Activated CD4-positive, alpha-beta T cell treated with anti-CD3 and anti-CD28 coated beads, Interleukin-2, amount 50 U/mL, for 24 hours (primary cell): ENCODE results near the gene ALDH3B2.
"Not testable (repeated sequence)": the region's sequence is repeated elsewhere in the genome, so short reads cannot be mapped to it uniquely, and the experiment has no call there.

Experiments used
- DNase-seq, 2 donors: peaks; one replicate each; pipeline ENCODE4 v3.0.0-alpha.2; 2020; ENCODE audit warnings: low read depth in 1 of 2, low spot score in 1 of 2

ALDH3B2 gene

DNA sequence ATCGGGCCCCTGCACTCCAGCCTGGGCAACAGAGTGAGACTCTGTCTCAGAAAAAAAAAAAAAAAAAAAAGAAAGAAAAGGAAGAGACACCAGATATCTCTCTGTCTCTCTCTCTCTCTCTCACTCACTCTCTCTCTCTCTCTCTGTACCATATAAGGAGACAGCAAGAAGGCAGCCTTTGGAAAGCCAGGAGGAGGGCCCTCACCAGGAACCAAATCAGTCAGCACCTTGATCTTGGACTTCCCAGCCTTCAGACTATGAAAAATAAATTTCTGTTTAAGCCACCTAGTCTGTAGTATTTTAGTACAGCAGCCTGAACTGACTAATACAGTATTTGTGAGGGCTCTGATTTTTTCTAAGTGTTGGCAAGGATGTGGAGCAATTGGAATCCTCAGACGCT is 13.6 kb upstream of the ALDH3B2 start:
- DNase-seq, result no peak

DNA sequence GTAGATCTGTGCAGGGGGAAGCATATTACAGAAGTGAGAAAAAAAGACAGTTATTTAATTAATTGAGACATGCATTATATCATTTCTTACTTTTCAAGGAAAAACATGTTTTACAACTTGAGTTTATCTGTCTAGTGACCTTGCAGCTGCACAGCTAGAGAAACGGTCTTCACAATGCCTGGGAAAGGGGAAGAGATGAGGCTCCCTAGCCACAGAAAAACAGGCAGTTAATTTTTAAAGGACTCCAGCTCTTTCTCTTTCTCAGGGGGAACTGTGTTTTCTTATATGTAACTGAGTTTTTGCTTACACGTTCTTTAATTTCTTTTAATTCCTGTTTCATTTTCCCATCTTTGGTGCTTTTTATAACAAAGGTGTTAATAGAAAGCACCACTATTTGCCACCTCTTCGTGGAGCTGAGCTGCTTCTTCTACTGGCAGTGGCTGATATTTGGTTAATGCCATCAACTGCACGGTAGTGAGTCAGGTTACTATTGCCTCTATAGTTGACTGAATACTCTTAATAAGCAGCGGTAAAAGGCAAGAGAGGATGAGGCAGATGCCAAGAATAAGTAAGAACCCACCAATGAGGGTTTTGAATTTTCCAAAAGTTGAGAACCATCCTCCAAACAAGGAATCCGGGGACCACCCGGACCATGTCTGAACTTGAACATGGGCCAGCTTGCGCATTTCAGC is 11.4 kb upstream of the ALDH3B2 start:
- DNase-seq, result not testable (repeated sequence)

DNA sequence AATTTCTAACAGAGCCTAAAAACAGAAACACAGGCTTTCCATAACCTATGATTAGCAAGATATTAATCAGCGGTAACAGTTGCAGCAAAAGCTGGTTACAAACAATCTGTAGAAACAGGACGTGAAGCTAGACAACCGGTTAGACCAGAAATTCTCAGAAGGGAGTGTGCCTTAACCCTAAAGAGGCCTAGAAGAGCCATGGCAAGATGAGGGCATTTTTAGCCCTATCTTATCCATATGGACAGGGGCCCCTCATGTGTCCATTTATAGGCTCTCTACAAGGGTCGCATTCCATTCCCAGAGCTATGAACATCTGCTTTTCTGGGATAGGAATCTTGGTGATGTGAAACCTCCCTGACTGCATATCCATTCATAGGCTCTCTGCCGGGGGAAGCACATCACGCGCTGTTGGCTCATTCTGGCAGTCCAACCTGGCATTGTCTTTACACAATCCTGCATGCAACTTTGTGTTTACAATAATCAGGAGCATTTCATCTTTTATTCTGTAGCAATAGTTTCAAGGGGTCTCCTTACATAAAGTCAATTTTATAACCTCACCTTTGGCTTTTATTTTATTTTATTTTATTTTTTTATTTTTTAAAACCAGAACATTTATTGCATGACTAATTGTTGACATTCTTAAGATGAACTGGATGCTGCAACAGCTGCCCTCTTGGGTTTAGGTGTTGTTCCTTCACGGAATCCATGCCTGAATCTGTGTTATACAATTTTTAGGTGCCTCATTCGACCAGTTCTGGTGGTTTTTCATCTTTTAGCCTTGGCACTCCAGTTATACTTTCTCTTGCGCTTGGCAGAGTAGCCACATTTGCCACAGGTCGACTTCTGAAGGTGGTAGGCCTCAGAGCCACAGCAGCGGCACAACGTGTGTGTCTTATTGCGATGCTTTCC is 8.0 kb upstream of the ALDH3B2 start:
- not testable (repeated sequence) for DNase-seq

DNA sequence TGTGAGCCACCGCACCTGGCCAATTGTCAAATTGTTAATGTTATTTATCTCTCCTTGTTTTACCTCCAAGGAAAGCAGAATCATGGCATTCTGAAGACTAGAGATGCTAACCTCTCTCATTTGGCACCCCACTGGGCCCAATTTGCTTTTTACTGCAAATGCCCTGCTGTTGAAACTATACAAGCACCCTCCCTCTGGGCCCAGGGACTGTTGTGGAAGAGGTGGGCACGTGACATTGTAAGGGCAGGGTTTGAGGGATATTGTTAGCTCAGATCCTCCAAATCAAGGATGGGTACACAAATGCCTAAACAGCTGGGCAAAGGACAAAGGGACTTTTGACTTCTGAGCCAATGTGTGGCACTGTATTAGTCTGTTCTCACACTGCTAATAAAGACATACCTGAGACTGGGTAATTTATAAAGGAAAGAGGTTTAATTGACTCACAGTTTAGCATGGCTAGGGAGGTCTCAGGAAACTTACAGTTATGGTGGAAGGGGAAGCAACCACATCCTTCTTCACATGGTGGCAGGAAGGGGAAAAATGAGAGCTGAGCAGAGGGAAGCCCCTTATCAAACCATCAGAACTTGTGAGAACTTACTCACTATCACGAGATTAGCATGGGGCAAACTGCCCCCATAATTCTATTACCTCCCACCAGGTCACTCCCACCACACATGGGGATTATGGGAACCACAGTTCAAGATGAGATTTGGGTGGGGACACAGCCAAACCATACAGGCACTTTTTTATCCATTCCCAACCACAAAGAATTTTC is 6.5 kb upstream of the ALDH3B2 start:
- no peak for DNase-seq

DNA sequence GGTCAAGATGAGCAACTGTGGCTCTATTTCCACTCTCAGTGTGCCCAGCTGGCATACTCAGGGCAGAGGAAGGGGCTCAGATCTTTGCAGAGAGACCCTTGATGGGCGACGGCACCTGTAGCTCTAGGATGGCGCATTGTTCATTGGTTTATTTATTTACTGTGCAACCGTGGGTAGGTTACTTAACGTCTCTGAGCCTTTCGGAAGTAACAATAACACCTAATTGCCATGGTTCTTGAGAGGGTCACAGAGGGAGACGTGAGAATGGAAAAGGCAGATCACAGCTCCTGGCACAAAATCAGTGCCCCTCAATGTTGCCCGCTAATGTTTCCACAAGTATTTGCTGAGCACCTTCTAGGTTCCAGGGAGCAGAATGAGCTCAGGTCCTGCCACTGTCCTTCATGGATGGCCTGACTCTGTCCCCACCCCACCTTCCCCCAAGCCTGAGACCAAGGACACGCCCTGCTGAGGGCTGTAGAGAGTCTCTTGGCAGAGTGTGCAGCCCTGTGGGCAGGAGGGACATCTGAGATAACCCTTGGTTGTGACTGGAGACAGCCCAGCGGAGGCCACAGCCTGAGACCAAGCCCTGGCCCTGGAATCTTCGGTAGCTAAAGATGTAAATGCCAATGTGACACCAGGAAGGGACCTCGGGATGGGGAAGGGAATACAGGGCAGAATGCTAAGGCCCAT is 780 bp upstream of the ALDH3B2 start:
- DNase-seq, result no peak

DNA sequence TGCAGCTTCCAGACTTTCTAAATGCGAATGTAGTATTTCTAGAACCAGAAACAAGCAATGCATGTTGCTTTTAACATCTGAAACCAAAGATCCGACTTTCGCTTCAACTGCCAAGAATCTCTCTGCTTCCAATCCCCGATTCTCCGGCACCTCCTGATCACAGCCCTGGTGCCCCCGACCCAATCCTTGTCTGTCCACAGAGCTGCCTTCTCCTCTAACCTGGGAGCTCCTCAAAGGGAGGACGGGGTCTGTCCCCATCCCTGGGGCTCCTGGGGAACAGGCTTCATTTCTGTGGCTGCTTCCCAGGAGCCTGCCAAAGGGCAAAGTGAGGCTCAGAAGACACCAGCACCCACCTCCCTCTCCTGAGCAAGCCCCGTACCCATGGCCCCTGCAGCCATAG is 521 bp downstream of the ALDH3B2 start:
- DNase-seq, result no peak

DNA sequence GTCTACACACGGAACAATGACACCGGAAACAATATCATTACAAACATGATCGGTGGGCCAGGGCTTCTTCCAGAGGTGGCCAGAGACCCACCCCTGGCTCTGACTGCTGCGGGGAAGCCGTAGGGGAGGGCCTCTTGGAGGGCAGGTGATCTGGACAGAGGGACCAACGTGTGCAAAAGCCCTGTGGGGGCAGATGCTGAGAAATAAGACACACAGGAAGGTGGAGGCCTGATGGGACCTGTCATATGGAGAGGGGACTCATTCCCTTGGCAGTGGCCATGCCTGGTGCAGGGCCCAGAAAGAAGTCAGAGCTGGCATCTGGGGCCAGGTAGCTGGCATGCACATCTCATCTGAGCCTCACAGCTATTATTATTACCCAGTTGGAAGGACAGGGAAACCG is 1.1 kb downstream of the ALDH3B2 start:
- no peak for DNase-seq

DNA sequence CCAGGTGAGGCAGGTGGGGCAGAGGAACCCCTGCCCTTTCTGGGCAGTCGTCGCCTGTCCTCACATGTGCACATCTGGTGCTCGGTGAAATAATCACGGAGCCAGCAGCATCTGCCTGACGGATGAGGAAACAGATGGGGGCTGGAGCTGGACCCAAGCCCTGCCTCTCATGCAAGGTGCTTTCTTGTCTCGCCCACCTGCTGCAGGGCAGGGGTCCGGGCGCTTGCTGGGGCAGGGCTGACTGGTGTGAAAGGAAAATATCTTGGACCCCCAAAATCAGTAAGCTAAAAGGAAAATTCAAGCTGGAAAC is 3.3 kb downstream of the ALDH3B2 start:
- no peak for DNase-seq

DNA sequence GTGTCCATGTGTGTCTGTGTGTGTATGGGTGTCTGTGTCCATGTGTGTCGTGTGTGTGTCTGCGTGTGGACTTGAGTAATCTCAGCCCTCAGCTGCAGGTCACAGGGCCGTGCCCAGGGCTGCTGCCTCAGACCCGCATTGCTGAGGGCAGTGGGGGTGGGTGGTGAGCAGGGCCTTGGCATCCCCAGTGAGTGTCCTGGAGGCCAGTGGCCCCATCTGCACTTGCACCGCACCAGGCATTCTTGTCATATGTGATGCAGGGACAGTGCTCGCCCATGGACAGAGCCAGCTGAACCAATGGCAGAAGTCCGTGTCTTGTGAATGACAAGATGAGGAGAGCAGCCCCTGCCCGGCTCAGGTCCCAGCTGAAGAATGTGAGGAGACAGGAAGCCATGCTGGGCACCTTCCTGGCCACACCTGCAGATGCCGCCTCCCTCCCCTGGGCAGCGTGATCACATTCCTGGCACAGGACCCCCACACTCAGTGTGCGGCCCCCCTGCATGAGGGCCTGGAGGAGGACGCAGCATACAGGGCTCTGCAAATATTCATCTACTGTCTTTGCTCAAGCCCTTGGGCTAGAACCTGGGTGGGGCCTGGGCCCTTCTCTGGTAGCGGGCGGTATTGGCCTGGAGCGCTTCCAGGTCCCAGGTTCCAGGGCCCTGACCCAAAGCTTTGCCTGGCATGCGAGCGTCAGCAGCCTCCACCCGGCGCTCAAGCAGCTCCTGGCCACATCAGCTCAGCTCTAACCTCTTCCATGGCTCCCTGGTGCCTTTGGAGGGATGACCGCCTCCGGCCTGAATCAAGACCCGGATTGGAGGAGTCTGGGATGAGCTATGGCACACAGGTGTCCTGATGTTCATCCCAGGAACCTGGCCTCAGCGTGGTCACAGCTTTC is 3.9 kb downstream of the ALDH3B2 start:
- DNase-seq, result no peak

DNA sequence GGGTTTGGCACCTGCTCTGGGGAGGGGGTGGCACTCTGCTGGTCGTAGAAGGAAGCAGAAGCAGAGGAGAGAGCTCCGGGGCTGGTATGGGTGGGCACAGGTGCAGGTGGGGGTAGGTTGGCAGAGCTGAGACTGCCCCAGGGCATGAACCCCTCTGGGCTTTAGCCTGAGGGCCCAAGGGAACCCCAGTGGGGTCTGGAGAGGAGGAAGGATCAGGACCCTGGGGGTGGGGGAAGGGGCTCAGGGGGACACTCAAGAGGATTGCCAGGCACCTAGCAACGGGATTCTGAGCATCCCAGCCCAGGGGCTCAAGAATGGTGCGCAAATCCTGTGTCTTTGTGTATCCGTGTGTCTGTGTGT is 6.3 kb downstream of the ALDH3B2 start:
- DNase-seq, result no peak

DNA sequence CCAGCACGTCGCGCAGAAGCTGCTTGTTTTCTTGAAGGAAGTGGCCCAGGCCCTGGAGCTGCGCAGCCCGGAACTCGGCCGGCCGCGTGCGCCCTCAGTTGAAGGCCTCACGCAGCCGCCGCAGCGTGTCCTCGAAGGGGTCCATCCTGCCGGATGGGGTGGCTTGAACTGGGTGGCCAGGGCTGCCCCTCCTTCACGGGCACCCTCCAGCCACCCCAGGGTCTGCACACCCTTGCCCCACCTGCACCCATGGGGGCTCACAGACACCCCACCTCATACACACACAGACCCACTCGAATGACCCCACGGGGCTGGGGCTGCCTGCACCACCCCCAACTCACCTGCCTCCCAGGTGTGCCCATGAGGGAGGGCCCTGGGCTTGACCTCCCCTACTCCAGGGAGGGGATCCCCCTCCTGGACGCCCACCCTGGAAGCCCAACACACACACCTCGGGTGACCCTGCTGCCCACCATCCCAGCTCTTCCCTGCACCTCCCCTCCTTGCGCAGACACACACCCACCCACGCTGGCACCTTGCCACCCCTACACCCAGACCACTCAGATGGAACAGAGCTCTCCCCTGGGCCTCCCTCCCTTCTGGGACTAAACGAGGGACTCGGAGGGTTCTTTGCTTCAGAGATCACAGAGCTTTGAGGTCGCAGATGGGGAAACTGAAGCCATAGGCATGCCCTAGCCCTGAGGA is 6.8 kb downstream of the ALDH3B2 start:
- no peak for DNase-seq

DNA sequence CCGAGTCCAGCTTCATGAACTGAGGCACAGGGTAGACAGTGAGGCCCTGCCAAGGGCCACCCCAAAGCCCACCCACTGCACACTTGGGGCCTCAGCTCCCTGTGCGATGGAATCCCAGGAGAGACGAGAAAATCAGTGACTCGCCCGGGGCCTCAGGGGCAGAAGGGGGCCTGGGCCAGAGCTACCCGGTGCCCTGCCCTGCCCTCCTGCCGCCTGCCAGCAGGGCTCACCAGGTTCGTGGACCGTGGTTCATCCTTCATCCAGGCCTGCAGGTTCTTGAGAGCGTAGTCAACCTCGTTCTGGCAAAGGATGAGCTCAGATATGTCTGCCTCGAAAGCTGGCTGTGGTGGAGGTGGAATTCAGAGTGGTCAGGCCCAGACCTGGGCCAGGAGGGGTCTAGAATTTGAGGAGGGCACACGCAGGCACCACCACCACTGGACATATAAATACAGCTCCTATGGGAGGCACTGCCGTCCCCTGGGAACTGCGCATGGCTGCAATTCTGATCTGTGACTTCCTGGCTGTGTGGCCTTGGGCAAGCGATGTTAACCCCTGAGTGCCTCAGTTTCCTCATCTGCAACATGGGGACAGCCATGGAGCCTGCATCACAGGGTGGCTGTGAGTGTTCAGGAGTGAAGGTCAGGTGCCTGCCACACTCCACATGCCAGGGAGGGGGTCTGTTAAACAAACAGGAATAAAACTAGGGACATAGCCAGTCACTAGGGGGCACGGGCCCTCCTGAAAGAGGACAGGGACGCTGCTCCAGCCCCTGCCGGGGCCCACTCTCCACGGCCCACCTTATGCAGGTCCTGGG is 7.5 kb downstream of the ALDH3B2 start:
- no peak for DNase-seq

DNA sequence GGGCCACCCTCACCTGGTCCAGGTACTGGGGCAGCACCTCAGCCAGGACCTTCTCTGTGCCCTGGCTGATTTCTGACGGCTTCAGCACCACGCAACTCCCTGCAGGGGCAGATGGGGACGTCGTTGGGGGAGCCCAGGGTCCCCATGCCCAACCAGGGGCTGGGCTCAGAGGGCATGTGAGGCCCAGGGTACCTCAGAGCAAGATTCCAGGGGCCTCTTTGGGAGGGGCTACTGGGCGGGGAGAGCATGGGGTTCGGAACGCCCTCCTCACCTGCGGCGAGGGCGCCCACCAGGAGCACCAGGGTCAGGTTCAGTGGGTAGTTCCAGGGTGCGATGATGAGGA is 8.1 kb downstream of the ALDH3B2 start:
- DNase-seq, result no peak

DNA sequence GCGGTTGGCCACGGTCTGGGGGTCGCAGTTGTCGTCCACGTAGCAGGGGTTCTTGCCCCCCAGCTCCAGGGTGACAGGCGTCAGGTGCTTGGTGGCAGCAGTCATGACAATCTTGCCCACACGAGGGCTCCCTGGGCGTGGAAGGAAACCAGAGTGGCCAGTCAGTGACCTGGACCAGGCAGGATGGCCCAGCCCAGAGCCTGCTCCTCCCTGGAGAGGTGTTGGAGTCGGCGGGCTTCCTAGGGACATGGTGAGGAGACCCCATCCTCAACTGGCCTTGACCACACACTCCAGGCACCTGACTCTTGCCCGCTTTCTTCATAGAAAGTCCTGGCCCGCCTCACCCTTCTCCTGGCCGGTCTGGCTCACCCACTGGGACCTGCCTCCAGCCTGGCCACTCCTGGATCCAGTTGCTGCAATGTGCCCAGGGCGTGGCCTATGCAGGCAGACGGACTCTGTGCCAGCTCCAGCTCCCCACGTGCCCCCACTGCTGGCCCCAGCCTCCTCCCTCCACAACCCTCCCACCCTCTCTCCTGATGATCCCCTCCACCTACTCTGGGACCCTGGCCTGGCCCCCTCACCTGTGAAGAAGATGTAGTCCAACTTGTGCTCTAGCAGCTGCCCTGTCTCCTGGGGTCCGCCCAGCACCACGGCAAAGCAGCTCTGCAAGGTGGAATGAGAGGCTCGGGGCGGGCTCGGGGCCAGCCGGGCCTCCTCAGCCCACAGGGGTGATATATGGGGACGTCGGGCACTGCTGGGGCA is 8.7 kb downstream of the ALDH3B2 start:
- DNase-seq, result no peak

DNA sequence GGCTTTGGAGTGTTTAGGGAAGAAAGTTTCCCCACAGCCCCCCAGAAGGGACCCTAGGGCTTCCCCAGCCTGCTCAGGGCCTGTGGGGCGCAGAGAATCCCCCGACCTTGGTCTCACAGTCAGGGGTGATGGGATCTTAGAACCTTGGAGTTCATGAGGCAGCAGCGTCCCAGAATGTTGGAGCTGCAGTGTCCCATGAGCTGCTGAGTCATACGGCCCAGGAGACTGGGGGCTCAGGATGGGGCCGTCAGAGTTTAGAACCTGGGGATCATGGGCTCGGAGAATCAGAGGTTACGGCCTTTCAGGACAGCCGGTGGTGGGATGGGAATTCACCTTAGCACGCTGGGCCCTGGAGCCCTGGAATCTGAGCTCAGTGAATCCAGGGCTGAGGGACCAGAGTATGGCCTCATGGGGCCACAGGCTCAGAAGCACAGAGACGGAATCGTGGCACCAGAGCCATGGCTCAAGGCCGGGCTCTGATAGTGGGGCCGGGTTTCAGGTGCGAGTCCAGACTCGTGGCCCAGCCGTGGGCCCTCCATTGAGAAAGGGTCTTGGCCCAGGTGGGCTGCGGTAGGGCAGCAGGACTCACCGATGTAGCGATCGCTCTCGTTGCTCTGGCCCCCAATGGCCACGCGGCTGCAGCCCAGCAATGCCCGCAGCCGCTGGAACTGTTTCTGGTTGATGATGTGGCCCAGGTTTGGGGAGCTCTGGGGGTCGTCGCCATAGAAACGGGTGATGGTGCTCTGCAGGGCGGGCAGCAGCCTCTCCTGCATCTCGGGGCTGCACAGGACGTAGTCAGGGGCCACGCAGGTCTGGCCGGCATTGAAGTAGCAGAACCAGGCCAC is 9.5 kb downstream of the ALDH3B2 start:
- no peak for DNase-seq

DNA sequence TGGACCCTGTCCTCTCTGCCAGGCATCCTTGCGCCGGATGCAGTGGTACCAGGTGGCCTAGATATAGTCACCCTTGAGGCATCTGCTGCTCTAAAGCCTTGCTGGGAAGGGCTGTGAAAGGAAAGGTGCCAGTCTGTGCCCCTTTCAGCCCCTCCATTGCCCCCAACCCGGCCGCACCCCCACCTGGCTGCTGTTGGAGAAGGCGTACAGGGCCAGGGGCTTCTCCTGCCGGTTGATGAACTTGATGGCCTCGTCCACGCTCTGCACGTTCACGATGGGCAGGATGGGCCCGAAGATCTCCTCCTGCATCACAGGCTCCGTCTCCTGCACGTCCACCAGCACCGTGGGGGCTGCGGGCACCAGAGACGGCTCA is 10.2 kb downstream of the ALDH3B2 start:
- DNase-seq, result no peak

DNA sequence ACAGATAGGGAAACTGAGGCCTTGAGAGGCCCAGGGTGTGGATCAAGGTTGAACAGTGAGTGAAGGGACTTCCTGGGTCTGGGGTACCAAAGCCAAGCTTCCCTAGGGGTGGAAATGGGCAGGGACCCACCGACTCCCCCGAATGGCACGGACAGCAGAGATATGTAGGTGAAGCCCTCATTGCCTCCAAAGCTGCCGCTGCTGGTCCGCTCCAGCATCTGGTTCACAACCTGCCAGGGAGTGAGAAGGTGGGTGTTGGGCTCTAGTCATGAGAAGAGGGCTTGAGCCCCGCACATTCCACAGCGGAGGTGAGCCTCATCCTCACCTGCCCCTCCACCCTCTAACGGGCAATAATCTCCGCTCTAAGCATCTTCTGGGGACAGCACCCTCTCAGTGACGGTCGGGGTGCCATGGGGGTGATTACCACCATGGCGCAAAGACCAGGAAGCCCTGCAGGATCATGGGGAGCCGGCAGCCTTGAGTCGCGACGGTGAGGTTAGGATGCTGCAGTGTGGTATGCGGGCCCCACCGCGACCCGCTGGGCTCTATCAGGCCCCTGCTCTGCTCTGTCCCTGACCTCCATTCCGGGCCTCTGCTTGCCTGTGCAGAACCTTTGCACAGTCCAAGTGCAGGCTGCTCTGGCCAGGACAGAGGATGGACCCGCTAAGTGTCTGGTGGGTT is 10.8 kb downstream of the ALDH3B2 start:
- DNase-seq, result no peak
